ENCODE data around the gene CYP26C1. TPM values are rescaled to one million over a fixed set of nuclear protein-coding genes. Genes with fewer than 3 reads are reported as not detected.
A peak's percentile ranks its signal among the peaks of the same experiment; 100 is the strongest.

CYP26C1 gene
- total RNA-seq, 2 donors from 2014 or later, result 0.07 TPM; not detected in 1

- Mint-ChIP-seq H3K4me1 (ENCODE audit: low read depth in 2 of 2) (peaks cover 10 to 15% of the 10 kb centered on the region in 2 donors), H3K36me3 (no peaks in the 10 kb centered on the region), H3K27ac (no peak overlapping the region), H3K9me3 (no peaks in the 10 kb centered on the region), H3K27me3 (peaks cover 39 to 61% of the 10 kb centered on the region in 2 donors), H3K4me3 (no peak overlapping the region)
- no peak for DNase-seq (ENCODE audit: low spot score)
- ATAC-seq, result no peak
Observed at GRCh38 chr10:93076871-93077270, 16.3 kb downstream of the CYP26C1 start.

GRCh38 chr10:93077860-93078337, 17.3 kb downstream of the CYP26C1 start:
- H3K4me3 Mint-ChIP-seq, result no peak overlapping the region
- H3K27ac Mint-ChIP-seq, result no peak overlapping the region
- peaks cover 10 to 11% of the 10 kb centered on the region in 2 donors for H3K4me1 Mint-ChIP-seq (ENCODE audit: low read depth in 2 of 2)
- H3K27me3 Mint-ChIP-seq, result peaks cover 34 to 62% of the 10 kb centered on the region in 2 donors
- H3K9me3 Mint-ChIP-seq, result no peaks in the 10 kb centered on the region
- ATAC-seq (no peak), DNase-seq (ENCODE audit: low spot score) (no peak)
- no peaks in the 10 kb centered on the region for H3K36me3 Mint-ChIP-seq

GRCh38 chr10:93079663-93080349, 19.2 kb downstream of the CYP26C1 start:
- ATAC-seq (no peak), DNase-seq (ENCODE audit: low spot score) (no peak)
- Mint-ChIP-seq H3K4me1 (ENCODE audit: low read depth in 2 of 2) (peaks cover 6 to 11% of the 10 kb centered on the region in 2 donors), H3K27me3 (peaks cover 29 to 66% of the 10 kb centered on the region in 2 donors), H3K9me3 (no peaks in the 10 kb centered on the region), H3K4me3 (no peak overlapping the region), H3K27ac (no peak overlapping the region), H3K36me3 (no peaks in the 10 kb centered on the region)

GRCh38 chr10:93080350-93081046, 19.9 kb downstream of the CYP26C1 start:
- H3K27ac Mint-ChIP-seq, result no peak overlapping the region
- H3K4me1 Mint-ChIP-seq (ENCODE audit: low read depth in 2 of 2), result peaks cover 6 to 9% of the 10 kb centered on the region in 2 donors
- no peaks in the 10 kb centered on the region for H3K9me3 Mint-ChIP-seq
- H3K4me3 Mint-ChIP-seq, result no peak overlapping the region
- DNase-seq (ENCODE audit: low spot score) (no peak), ATAC-seq (peak; percentile 55 to 63)
- peaks cover 29 to 65% of the 10 kb centered on the region in 2 donors for H3K27me3 Mint-ChIP-seq
- H3K36me3 Mint-ChIP-seq, result no peaks in the 10 kb centered on the region

- H3K4me1 Mint-ChIP-seq (ENCODE audit: low read depth in 2 of 2), result peaks cover 3 to 4% of the 10 kb centered on the region in 2 donors
- peaks cover 27 to 57% of the 10 kb centered on the region in 2 donors for H3K27me3 Mint-ChIP-seq
- ATAC-seq, result no peak
- no peaks in the 10 kb centered on the region for H3K9me3 Mint-ChIP-seq
- H3K27ac Mint-ChIP-seq, result no peak overlapping the region
- no peak overlapping the region for H3K4me3 Mint-ChIP-seq
- H3K36me3 Mint-ChIP-seq, result no peaks in the 10 kb centered on the region
- no peak for DNase-seq (ENCODE audit: low spot score)
Observed at GRCh38 chr10:93081318-93081717, 20.7 kb downstream of the CYP26C1 start.

- no peaks in the 10 kb centered on the region for H3K9me3 Mint-ChIP-seq
- ATAC-seq, result no peak
- DNase-seq (ENCODE audit: low spot score), result no peak
- H3K27ac Mint-ChIP-seq, result no peak overlapping the region
- no peak overlapping the region for H3K4me3 Mint-ChIP-seq
- H3K36me3 Mint-ChIP-seq, result no peaks in the 10 kb centered on the region
- H3K4me1 Mint-ChIP-seq (ENCODE audit: low read depth in 2 of 2), result peaks cover 3 to 4% of the 10 kb centered on the region in 2 donors
- peaks cover 23 to 51% of the 10 kb centered on the region in 2 donors for H3K27me3 Mint-ChIP-seq
Observed at GRCh38 chr10:93081834-93082233, 21.2 kb downstream of the CYP26C1 start.

- no peak for DNase-seq (ENCODE audit: low spot score)
- H3K36me3 Mint-ChIP-seq, result no peaks in the 10 kb centered on the region
- peaks cover 24 to 45% of the 10 kb centered on the region in 2 donors for H3K27me3 Mint-ChIP-seq
- no peak overlapping the region for H3K4me3 Mint-ChIP-seq
- no peak for ATAC-seq
- H3K4me1 Mint-ChIP-seq (ENCODE audit: low read depth in 2 of 2), result peaks cover 3 to 4% of the 10 kb centered on the region in 2 donors
- H3K9me3 Mint-ChIP-seq, result no peaks in the 10 kb centered on the region
- no peak overlapping the region for H3K27ac Mint-ChIP-seq
Observed at GRCh38 chr10:93083743-93084539, 23.3 kb downstream of the CYP26C1 start.

GRCh38 chr10:93085272-93085859, 24.8 kb downstream of the CYP26C1 start:
- Mint-ChIP-seq H3K27ac (no peak overlapping the region), H3K9me3 (no peaks in the 10 kb centered on the region), H3K4me3 (no peak overlapping the region), H3K36me3 (no peaks in the 10 kb centered on the region), H3K27me3 (peaks cover 19 to 33% of the 10 kb centered on the region in 2 donors), H3K4me1 (ENCODE audit: low read depth in 2 of 2) (no peaks in the 10 kb centered on the region)
- ATAC-seq, result no peak
- no peak for DNase-seq (ENCODE audit: low spot score)

- no peak for ATAC-seq
- Mint-ChIP-seq H3K4me3 (no peak overlapping the region), H3K27me3 (peaks cover 15 to 27% of the 10 kb centered on the region in 2 donors)
Observed at GRCh38 chr10:93086289-93086688, 25.7 kb downstream of the CYP26C1 start.

GRCh38 chr10:93087846-93088245, 27.2 kb downstream of the CYP26C1 start:
- DNase-seq (ENCODE audit: low spot score), result no peak
- no peaks in the 10 kb centered on the region for H3K9me3 Mint-ChIP-seq
- no peak for ATAC-seq
- H3K27ac Mint-ChIP-seq, result no peak overlapping the region
- H3K4me1 Mint-ChIP-seq (ENCODE audit: low read depth in 2 of 2), result no peaks in the 10 kb centered on the region
- peaks cover 12 to 21% of the 10 kb centered on the region in 2 donors for H3K27me3 Mint-ChIP-seq
- H3K4me3 Mint-ChIP-seq, result no peak overlapping the region
- H3K36me3 Mint-ChIP-seq, result no peaks in the 10 kb centered on the region

More at GRCh38 chr10:93086289-93086688, 25.7 kb downstream of the CYP26C1 start:
- no peak for DNase-seq (ENCODE audit: low spot score)
- Mint-ChIP-seq H3K27ac (no peak overlapping the region), H3K9me3 (no peaks in the 10 kb centered on the region), H3K4me1 (ENCODE audit: low read depth in 2 of 2) (no peaks in the 10 kb centered on the region), H3K36me3 (no peaks in the 10 kb centered on the region)

GRCh38 chr10:93088466-93088865, 27.9 kb downstream of the CYP26C1 start:
- Mint-ChIP-seq H3K4me3 (no peak overlapping the region), H3K27ac (no peak overlapping the region), H3K36me3 (no peaks in the 10 kb centered on the region), H3K9me3 (no peaks in the 10 kb centered on the region), H3K27me3 (peaks cover 17 to 18% of the 10 kb centered on the region in 2 donors), H3K4me1 (ENCODE audit: low read depth in 2 of 2) (no peaks in the 10 kb centered on the region)
- no peak for ATAC-seq
- DNase-seq (ENCODE audit: low spot score), result no peak

- H3K4me3 Mint-ChIP-seq, result no peak overlapping the region
- no peaks in the 10 kb centered on the region for H3K36me3 Mint-ChIP-seq
- DNase-seq (ENCODE audit: low spot score) (no peak), ATAC-seq (no peak)
- H3K27me3 Mint-ChIP-seq, result peaks cover 21 to 22% of the 10 kb centered on the region in 2 donors
- no peak overlapping the region for H3K27ac Mint-ChIP-seq
- no peaks in the 10 kb centered on the region for H3K9me3 Mint-ChIP-seq
- no peaks in the 10 kb centered on the region for H3K4me1 Mint-ChIP-seq (ENCODE audit: low read depth in 2 of 2)
Observed at GRCh38 chr10:93090619-93091018, 30.0 kb downstream of the CYP26C1 start.

GRCh38 chr10:93091960-93092359, 31.4 kb downstream of the CYP26C1 start:
- H3K9me3 Mint-ChIP-seq, result no peaks in the 10 kb centered on the region
- H3K27ac Mint-ChIP-seq, result no peak overlapping the region
- peaks cover 18 to 21% of the 10 kb centered on the region in 2 donors for H3K27me3 Mint-ChIP-seq
- DNase-seq (ENCODE audit: low spot score) (no peak), ATAC-seq (no peak)
- no peaks in the 10 kb centered on the region for H3K4me1 Mint-ChIP-seq (ENCODE audit: low read depth in 2 of 2)
- H3K36me3 Mint-ChIP-seq, result no peaks in the 10 kb centered on the region
- no peak overlapping the region for H3K4me3 Mint-ChIP-seq
